A673 (cell line): ENCODE data around the gene SCCPDH. TPM values are rescaled to one million over a fixed set of nuclear protein-coding genes. Genes with fewer than 3 reads are reported as not detected.

Experiments used
- BruUV-seq: library from RNA; stranded (reverse); fragments of 400-500 nt; replicated peaks from 2 replicates; lab custom pipeline; 2021; lab: Mats Ljungman, UMichigan
- CTCF ChIA-PET: fragments of 300-600 bp; sonication (Branson Sonifier 250); formaldehyde crosslinking; loops from one replicate; lab custom pipeline; 2022; ENCODE audit warnings: antibody characterized with exemption; lab: Charles Lee
- POLR2A ChIA-PET: fragments of 300-600 bp; sonication (Branson Sonifier 250); formaldehyde crosslinking; loops from one replicate; lab custom pipeline; 2022; ENCODE audit warnings: antibody characterized with exemption; ENCODE audit not compliant: low non-redundant PET; lab: Charles Lee
- DNase-seq: peaks from one replicate; pipeline ENCODE4 v3.0.0-alpha.2; 2015; ENCODE audit warnings: low spot score
- H3K27ac ChIP-seq: fragments of 200-600 bp; sonication (generic); 2 replicates; pipeline ENCODE4 v1.5.1; 2016; ENCODE audit warnings: mixed run types, low read depth, mild to moderate bottlenecking, mixed read lengths, antibody characterized with exemption, low read length; ENCODE audit not compliant: poor library complexity, severe bottlenecking
- H3K27me3 ChIP-seq: fragments of 200-600 bp; sonication (generic); replicated peaks from 2 replicates; pipeline ENCODE4 v1.6.1; 2017; ENCODE audit warnings: mixed run types, low read depth, mild to moderate bottlenecking, mixed read lengths, antibody characterized with exemption, low read length; ENCODE audit not compliant: insufficient read depth, poor library complexity
- H3K36me3 ChIP-seq: fragments of 200-600 bp; sonication (generic); 2 replicates; pipeline ENCODE4 v1.6.1; 2016; ENCODE audit warnings: mixed run types, mild to moderate bottlenecking, mixed read lengths, antibody characterized with exemption, low read length; ENCODE audit not compliant: insufficient read depth, poor library complexity, severe bottlenecking
- H3K4me1 ChIP-seq: fragments of 200-600 bp; sonication (generic); 2 replicates; pipeline ENCODE4 v1.6.1; 2017; ENCODE audit warnings: mixed run types, mild to moderate bottlenecking, mixed read lengths, antibody characterized with exemption, low read length; ENCODE audit not compliant: insufficient read depth, poor library complexity, severe bottlenecking
- H3K4me3 ChIP-seq: fragments of 200-600 bp; sonication (generic); 2 replicates; pipeline ENCODE4 v1.5.1; 2016; ENCODE audit warnings: low read depth, mixed run types, mild to moderate bottlenecking, mixed read lengths, low read length; ENCODE audit not compliant: poor library complexity, severe bottlenecking
- H3K9me3 ChIP-seq: fragments of 200-600 bp; sonication (generic); 2 replicates; pipeline ENCODE4 v1.6.1; 2016; ENCODE audit warnings: mixed run types, low read depth, mild to moderate bottlenecking, mixed read lengths, antibody characterized with exemption, low read length; ENCODE audit not compliant: poor library complexity, severe bottlenecking
- EZH2 ChIP-seq: fragments of 200-600 bp; sonication (generic); IDR thresholded peaks from 2 replicates; pipeline ENCODE4 v1.6.1; 2017; ENCODE audit warnings: borderline replicate concordance, low read depth, mild to moderate bottlenecking, mixed read lengths, antibody characterized with exemption, low read length; ENCODE audit not compliant: poor library complexity, severe bottlenecking
- intact Hi-C: fragments of 100-400 bp; cut with micrococcal nuclease; formaldehyde crosslinking; loops from one replicate; pipeline ENCODE4 v1.10.0; 2022; ENCODE audit not compliant: unreplicated experiment
- total RNA-seq: library from RNA; stranded (reverse); gene quantifications from 2 replicates; pipeline ENCODE4 v1.2.3, GENCODE V29; 2021
- TF ChIP-seq, protein P1 (sequence below): fragments of 300-800, 200-600 bp; sonication (generic); conservative IDR thresholded peaks from 2 replicates; pipeline ENCODE4 v1.5.1; 2017; ENCODE audit warnings: low read depth, mild to moderate bottlenecking, antibody characterized with exemption, low read length, moderate library complexity, mixed read lengths

Gene SCCPDH
- total RNA-seq, 1 experiment from 2014 or later, result 41.7 TPM

DNA sequence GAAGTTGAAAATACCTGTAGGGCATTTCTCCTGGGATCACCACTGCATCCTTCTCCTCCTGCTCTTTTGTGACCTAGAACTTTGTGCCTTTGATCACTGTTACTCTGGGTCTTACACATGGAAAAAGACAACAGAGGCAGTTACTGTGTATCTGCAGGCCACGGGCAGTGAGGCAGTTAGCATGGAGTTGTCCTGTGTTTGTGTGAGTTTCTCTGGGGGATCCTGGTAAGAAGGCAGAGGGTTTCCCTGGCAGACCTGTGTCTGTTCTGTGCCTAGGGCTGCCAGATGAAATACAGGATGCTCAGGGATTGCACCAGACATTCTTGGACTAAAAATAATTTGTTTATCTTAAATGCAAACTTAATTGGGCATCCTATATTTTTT is 44.4 kb upstream of the SCCPDH start:
- ChIA-PET CTCF (no interaction called here), POLR2A (no interaction called here)
- H3K9me3 ChIP-seq, result no peaks in the 10 kb centered on the region
- H3K36me3 ChIP-seq, result no peaks in the 10 kb centered on the region
- TF ChIP-seq EZH2, result no peak
- TF ChIP-seq, protein P1, sequence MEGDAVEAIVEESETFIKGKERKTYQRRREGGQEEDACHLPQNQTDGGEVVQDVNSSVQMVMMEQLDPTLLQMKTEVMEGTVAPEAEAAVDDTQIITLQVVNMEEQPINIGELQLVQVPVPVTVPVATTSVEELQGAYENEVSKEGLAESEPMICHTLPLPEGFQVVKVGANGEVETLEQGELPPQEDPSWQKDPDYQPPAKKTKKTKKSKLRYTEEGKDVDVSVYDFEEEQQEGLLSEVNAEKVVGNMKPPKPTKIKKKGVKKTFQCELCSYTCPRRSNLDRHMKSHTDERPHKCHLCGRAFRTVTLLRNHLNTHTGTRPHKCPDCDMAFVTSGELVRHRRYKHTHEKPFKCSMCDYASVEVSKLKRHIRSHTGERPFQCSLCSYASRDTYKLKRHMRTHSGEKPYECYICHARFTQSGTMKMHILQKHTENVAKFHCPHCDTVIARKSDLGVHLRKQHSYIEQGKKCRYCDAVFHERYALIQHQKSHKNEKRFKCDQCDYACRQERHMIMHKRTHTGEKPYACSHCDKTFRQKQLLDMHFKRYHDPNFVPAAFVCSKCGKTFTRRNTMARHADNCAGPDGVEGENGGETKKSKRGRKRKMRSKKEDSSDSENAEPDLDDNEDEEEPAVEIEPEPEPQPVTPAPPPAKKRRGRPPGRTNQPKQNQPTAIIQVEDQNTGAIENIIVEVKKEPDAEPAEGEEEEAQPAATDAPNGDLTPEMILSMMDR, result no peak
- intact Hi-C loops, result no loop called here
- no peak for DNase-seq
- H3K4me1 ChIP-seq, result peaks cover 7% of the 10 kb centered on the region
- no peaks in the 10 kb centered on the region for H3K27me3 ChIP-seq
- H3K4me3 ChIP-seq, result no peak overlapping the region
- no TSS peak for BruUV-seq
- no peak overlapping the region for H3K27ac ChIP-seq

- H3K27ac ChIP-seq, result no peak overlapping the region
- no TSS peak for BruUV-seq
- H3K36me3 ChIP-seq, result no peaks in the 10 kb centered on the region
- H3K9me3 ChIP-seq, result no peaks in the 10 kb centered on the region
- ChIA-PET CTCF (interaction anchor here (1.1 kb wide), 1 partner anchor 9 kb away, joined by 3 read pairs; no protein-coding TSS in a partner anchor), POLR2A (no interaction called here)
- TF ChIP-seq EZH2, result no peak
- TF ChIP-seq, protein P1, result no peak
- H3K27me3 ChIP-seq, result no peaks in the 10 kb centered on the region
- no peak overlapping the region for H3K4me3 ChIP-seq
- DNase-seq, result no peak
- H3K4me1 ChIP-seq, result peaks cover 7% of the 10 kb centered on the region
- intact Hi-C loops, result no loop called here
Measured at GRCh38 chr1:246680190-246680589, 44.0 kb upstream of the SCCPDH start.

- TF ChIP-seq, protein P1, result no peak
- TF ChIP-seq EZH2, result no peak
- Histone ChIP-seq H3K4me1 (peaks cover 7% of the 10 kb centered on the region), H3K27ac (no peak overlapping the region), H3K27me3 (no peaks in the 10 kb centered on the region), H3K9me3 (no peaks in the 10 kb centered on the region), H3K4me3 (no peak overlapping the region), H3K36me3 (no peaks in the 10 kb centered on the region)
- intact Hi-C loops, result no loop called here
- BruUV-seq, result no TSS peak
- DNase-seq, result no peak
- ChIA-PET CTCF (interaction anchor here (1.1 kb wide), 1 partner anchor 8 kb away, joined by 3 read pairs; no protein-coding TSS in a partner anchor), POLR2A (no interaction called here)
Measured at GRCh38 chr1:246680696-246681130, 43.5 kb upstream of the SCCPDH start.
